ENCODE measurements around the gene LURAP1L.
A peak's percentile ranks its signal among the peaks of the same experiment; 100 is the strongest.

The LURAP1L gene

GRCh38 chr9:12813960-12814876 is 39.4 kb downstream of the LURAP1L start:
- peak; percentile 98 for DNase-seq

- DNase-seq: no peak
Measured at GRCh38 chr9:12814877-12815237, 40.0 kb downstream of the LURAP1L start.

GRCh38 chr9:12815888-12816287 is 41.1 kb downstream of the LURAP1L start:
- DNase-seq: no peak

- DNase-seq: no peak
Measured at GRCh38 chr9:12816656-12817101, 41.9 kb downstream of the LURAP1L start.

DNA sequence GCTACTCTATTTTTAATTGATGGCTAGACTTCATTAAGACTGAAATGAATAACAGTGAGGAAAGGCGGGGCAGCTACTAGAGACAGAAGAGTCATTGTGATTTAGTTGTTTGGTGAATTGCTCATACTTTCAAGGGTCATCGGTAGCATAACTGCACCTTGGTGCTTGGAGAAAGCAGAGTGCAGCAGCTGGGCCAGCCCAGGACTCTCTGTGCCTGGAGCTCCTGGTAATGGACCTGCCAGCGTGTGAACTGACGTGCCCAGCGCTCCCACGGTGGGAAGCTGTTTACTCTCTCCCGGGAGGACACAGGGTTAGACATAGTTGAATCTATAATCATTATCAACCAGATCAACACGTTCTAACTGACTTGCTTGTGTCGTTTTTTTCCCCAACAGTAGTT is 42.9 kb downstream of the LURAP1L start:
- peak; percentile 90 for DNase-seq

GRCh38 chr9:12818431-12819000 is 43.7 kb downstream of the LURAP1L start:
- peak; percentile 58 for DNase-seq

DNA sequence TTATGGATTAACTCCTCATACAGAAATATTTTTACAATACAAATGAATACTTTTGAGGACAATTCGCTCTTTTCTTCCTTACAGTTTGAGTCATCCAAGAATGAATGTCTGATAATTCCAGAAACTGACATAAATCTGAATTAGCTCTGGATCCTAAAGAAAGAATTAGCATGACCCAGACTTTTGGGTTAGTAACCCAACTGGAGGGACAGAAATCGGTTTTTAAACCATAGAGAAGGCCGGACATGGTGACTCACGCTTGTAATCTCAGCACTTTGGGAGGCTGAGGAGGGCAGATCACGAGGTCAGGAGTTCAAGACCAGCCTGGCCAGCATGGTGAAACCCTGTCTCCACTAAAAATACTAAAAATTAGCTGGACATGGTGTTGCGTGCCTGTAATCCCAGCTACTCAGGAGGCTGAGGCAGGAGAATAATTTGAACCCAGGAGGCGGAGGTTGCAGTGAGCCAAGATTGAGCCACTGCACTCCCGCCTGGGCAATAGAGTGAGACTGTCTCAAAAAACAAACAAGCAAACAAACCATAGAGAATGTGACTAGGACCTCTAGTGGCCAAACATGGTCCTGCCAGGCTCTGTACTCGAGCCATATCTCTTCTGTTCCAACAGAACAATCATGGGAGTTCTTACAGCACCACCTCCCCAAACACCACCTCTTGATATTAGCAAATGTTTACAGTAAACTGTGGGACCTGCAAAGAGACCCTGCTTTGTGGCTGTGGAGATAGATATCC is 44.8 kb downstream of the LURAP1L start:
- no peak for DNase-seq

- DNase-seq: no peak
Measured at GRCh38 chr9:12822111-12822510, 47.3 kb downstream of the LURAP1L start.

GRCh38 chr9:12826924-12827565 is 52.2 kb downstream of the LURAP1L start:
- no peak for DNase-seq

GRCh38 chr9:12833701-12834100 is 58.9 kb downstream of the LURAP1L start:
- DNase-seq: no peak

DNA sequence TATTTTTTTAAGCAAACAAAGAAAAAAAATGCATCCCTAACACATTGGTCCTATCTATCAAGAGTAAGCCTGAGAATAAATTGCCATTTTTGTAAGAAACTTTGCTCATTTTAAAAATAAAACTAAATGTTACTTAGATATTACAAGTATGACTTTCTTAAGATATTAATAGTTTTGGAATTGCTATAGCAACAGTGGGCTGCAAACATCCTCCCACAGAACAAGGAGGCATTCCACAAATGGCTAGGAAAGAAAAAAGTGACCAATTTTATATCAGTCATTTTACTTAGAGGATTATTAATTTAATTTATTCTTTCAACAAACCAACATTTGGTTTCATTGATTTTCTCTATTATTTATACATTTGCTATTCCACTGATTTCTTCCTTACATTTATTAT is 63.7 kb downstream of the LURAP1L start:
- DNase-seq: no peak

- no peak for DNase-seq
Measured at GRCh38 chr9:12843735-12844134, 68.9 kb downstream of the LURAP1L start.

GRCh38 chr9:12846035-12846434 is 71.2 kb downstream of the LURAP1L start:
- DNase-seq: no peak

GRCh38 chr9:12847561-12847960 is 72.7 kb downstream of the LURAP1L start:
- DNase-seq: peak; percentile 76

DNA sequence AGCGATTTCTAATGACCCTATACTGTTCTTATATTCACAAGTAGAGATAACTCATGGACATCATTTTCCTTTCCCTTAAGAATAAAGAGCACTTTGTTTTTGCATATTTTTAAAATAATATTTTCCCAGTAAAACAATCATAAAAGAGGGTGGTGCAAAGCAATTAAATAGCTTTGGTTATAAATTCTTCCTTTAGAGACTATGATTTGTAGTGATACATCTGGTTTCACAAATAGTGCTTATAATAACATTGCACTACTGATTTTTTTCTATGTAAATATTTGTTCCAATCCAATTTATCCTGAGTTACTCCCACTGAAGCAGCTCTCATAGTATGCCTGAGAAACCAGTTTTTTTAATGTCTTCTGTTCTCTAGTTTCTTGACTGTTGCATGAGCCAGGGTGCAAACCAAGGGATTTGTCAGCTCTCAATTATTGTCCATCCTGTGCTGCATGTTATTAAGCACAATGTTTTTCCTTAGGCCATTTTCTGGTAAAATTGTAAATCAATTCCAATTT is 74.7 kb downstream of the LURAP1L start:
- no peak for DNase-seq

DNA sequence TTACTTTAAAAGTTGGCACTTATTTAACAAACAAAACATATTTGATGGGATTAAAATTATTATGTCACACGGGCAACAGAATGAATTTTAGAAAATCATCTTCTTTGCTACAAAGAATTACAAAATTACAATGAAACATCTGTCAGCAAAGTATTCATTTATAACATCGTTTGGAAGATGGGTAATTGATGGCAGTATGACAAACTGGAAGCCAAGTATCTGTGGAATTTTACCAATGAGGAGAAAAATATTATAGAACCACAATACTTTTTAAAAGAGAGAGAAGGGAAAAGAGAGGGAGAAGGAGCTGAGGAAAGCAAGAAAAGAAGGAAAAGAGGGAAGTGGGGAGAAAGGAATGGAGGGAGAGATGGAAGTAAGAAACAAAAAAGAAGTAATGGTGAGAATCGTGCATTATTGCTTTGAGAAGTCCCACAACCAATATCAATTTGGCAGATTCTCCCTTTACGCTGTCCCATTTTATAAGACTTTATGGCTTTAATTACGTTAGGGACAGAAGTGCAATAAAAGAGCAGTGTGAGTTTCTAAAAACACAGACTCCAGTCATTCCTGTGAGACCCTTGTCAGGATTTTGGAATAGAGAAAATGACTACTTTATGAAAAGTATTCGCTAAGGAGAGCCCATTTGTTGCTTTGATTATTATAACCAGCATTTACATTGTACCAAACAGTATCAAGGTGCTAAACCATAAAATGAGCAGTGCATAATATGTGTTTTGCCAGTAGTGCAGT is 76.7 kb downstream of the LURAP1L start:
- no peak for DNase-seq

DNA sequence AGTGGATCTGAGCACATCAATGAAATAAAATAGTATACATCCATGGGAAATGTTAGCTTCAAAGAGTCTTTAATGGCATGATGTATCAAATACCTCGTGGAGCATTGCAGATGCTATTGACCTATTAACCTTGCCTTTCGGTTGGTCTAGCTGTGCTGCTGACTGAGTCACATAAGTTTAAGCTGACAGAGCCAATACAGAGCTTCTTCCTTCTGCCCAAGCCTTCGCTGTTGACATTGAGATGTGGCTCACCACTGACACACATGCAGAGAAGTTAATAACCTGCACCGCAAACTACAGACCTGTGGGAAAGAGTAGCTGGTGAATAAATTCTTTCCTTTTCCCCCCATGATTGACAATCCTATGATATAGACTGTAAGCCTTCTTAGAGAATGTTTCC is 78.2 kb downstream of the LURAP1L start:
- no peak for DNase-seq

DNA sequence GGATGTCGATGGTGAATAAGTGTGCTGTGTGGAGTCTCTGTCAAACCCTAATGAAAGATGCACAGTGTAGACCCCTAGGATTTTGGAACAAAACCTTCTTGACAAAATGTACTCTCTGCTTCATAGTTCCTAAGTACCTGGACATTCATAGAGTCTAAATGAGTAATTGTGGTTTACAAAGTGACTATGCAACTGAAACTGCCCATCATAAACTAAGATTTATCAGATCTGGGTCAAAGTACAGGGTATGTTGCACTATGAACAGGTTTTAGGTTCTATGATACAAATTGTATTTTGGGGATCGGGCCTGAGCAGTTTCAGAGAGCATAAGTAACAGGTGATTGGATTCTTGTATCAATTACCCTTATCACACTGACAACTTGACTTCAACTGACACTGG is 79.4 kb downstream of the LURAP1L start:
- no peak for DNase-seq

GRCh38 chr9:12855066-12855465 is 80.2 kb downstream of the LURAP1L start:
- DNase-seq: no peak

- DNase-seq: no peak
Measured at GRCh38 chr9:12856603-12857002, 81.8 kb downstream of the LURAP1L start.

- peak; percentile 76 for DNase-seq
Measured at GRCh38 chr9:12859704-12860251, 85.0 kb downstream of the LURAP1L start.

DNA sequence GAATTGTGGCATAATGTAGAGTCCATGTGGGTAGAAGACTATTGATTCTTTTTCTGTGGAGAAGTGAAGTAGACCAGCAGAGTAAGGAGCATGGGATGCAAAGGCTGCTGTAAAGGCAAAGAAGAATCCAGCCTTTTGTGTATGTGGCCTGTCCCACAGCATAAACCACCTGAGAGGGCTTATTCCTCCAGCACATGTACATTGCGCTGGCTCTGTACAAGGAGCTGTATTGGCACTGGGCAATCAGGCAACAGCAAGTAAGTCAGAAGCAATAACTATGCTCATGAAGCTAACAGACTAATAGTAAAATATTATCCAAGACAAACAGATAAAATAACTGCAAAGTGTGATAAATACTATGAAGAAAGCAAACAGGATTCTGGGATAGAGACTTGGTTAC is 86.2 kb downstream of the LURAP1L start:
- DNase-seq: no peak
